Natural killer cell (primary cell): ENCODE data around the gene ANKRD52. TPM values are rescaled to one million over a fixed set of nuclear protein-coding genes. Genes with fewer than 3 reads are reported as not detected.
A peak's percentile ranks its signal among the peaks of the same experiment; 100 is the strongest.

Source experiments
- ATAC-seq, 3 donors: fragments of 150-1000 bp in 2 of 3; fragments of 200-7000 bp in 1 of 3; cut with Tn5 transposase; 1 replicate in 1 of 3; 2 replicates in 2 of 3; pipeline ENCODE4 v1.10.0; 2021; ENCODE audit warnings: mild to moderate bottlenecking in 2 of 3, moderate library complexity in 2 of 3
- DNase-seq, 2 donors: peaks; one replicate each; pipeline versions ENCODE4 v3.0.0 to v3.0.0-alpha.2; 2013 to 2021; ENCODE audit warnings: mixed read lengths in 1 of 2
- H3K27ac ChIP-seq: one replicate; pipeline ENCODE4 v1.5.1; 2013; ENCODE audit warnings: mild to moderate bottlenecking, low read length
- H3K27me3 ChIP-seq: one replicate; pipeline ENCODE4 v1.6.1; 2013; ENCODE audit warnings: low read length; ENCODE audit not compliant: control insufficient read depth, insufficient read depth
- H3K36me3 ChIP-seq: one replicate; pipeline ENCODE4 v1.6.1; 2013; ENCODE audit warnings: low read length; ENCODE audit not compliant: control insufficient read depth, insufficient read depth
- H3K4me1 ChIP-seq: one replicate; pipeline ENCODE4 v1.6.1; 2013; ENCODE audit warnings: low read length; ENCODE audit not compliant: control insufficient read depth, insufficient read depth
- H3K4me3 ChIP-seq: one replicate; pipeline ENCODE4 v1.5.1; 2013; ENCODE audit warnings: low read length
- H3K9me3 ChIP-seq: one replicate; pipeline ENCODE4 v1.6.1; 2013; ENCODE audit warnings: low read length; ENCODE audit not compliant: control insufficient read depth, insufficient read depth
- H3K27ac Mint-ChIP-seq, 2 donors: one replicate each; pipeline ENCODE4 v1.8.0; 2022; ENCODE audit warnings: mild to moderate bottlenecking in 2 of 2, mixed read lengths in 2 of 2, moderate library complexity in 1 of 2
- H3K27me3 Mint-ChIP-seq, 2 donors: one replicate each; pipeline ENCODE4 v1.8.0; 2022; ENCODE audit warnings: low read depth in 2 of 2, mixed read lengths in 2 of 2
- H3K36me3 Mint-ChIP-seq: one replicate; pipeline ENCODE4 v1.8.0; 2022; ENCODE audit warnings: mixed read lengths
- H3K4me1 Mint-ChIP-seq, 2 donors: one replicate each; pipeline ENCODE4 v1.8.0; 2022; ENCODE audit warnings: mixed read lengths in 2 of 2
- H3K4me3 Mint-ChIP-seq: one replicate; pipeline ENCODE4 v1.8.0; 2022; ENCODE audit warnings: mild to moderate bottlenecking, moderate library complexity, mixed read lengths
- H3K9me3 Mint-ChIP-seq, 2 donors: one replicate each; pipeline ENCODE4 v1.8.0; 2022; ENCODE audit warnings: mixed read lengths in 2 of 2
- CTCF ChIP-seq: fragments of 200-600 bp; IDR thresholded peaks from one replicate; pipeline ENCODE4 v1.8.0; 2022; ENCODE audit warnings: antibody characterized with exemption
- WGBS: methylation state at CpG from one replicate; pipeline ENCODE4 v1.1.7; 2013; ENCODE audit warnings: missing lambda C conversion rate; ENCODE audit not compliant: insufficient coverage; 5-methylcytosine and 5-hydroxymethylcytosine counted together
- intact Hi-C: fragments of 100-400 bp; cut with micrococcal nuclease; formaldehyde crosslinking; loops from one replicate; pipeline ENCODE4 v1.14.2; 2022
- total RNA-seq, 4 donors: library from RNA; stranded (reverse); fragments of 120-200 nt in 1 of 4; gene quantifications; one replicate each; pipeline versions ENCODE4 v1.2.3 to v1.2.4, GENCODE V29; 2013 to 2022

ANKRD52 gene
- 10 to 100 TPM; 34.1 to 52.2 (median 51.4) TPM for total RNA-seq
- total RNA-seq (2013), result 13.2 TPM

GRCh38 chr12:56258068-56258819 lies at the start of gene ANKRD52:
TSS of gene ANKRD52 (minus strand) at chr12:56258384. CDS start at chr12:56258269, 115 bp downstream.
- peaks cover 8 to 26% of the 10 kb centered on the region in 2 donors for H3K4me1 Mint-ChIP-seq
- peak within 1 kb of the TSS; percentile 80 to 88 for H3K27ac Mint-ChIP-seq
- H3K27me3 Mint-ChIP-seq, result no peaks in the 10 kb centered on the region
- peaks cover 10% of the 10 kb centered on the region for H3K36me3 Mint-ChIP-seq
- ATAC-seq, result peak; percentile 97 to 98 (median 97)
- Histone ChIP-seq H3K9me3 (no peaks in the 10 kb centered on the region), H3K4me1 (peaks cover 24% of the 10 kb centered on the region), H3K27me3 (no peaks in the 10 kb centered on the region), H3K4me3 (peak within 1 kb of the TSS; percentile 75), H3K27ac (peak within 1 kb of the TSS; percentile 63), H3K36me3 (peaks cover 32% of the 10 kb centered on the region)
- DNase-seq, result peak; percentile 84 to 93
- intact Hi-C loops, result loop anchor here (2.0 to 10.0 kb wide), 4 partner anchors 36 to 207 kb away; partner anchors contain the start of genes NABP2, RNF41, SPRYD4 and ZC3H10
- peak; percentile 82 for TF ChIP-seq CTCF
- WGBS, result under 1% methylated on average over 73 of the region's 78 CpGs
- H3K4me3 Mint-ChIP-seq, result peak within 1 kb of the TSS; percentile 94
- no peaks in the 10 kb centered on the region for H3K9me3 Mint-ChIP-seq

- ATAC-seq (no peak), DNase-seq (no peak)
- Mint-ChIP-seq H3K9me3 (no peaks in the 10 kb centered on the region), H3K27me3 (no peaks in the 10 kb centered on the region), H3K27ac (no peak overlapping the region), H3K36me3 (no peaks in the 10 kb centered on the region), H3K4me3 (no peak overlapping the region), H3K4me1 (peaks cover under 1% of the 10 kb centered on the region in 2 donors)
- Histone ChIP-seq H3K27ac (no peak overlapping the region), H3K36me3 (peaks cover 38% of the 10 kb centered on the region), H3K27me3 (no peaks in the 10 kb centered on the region), H3K4me3 (no peak overlapping the region), H3K4me1 (no peaks in the 10 kb centered on the region), H3K9me3 (no peaks in the 10 kb centered on the region)
- intact Hi-C loops, result no loop called here
- 99% methylated on average over 6 of the region's 7 CpGs for WGBS
- TF ChIP-seq CTCF, result no peak
These were observed 49.2 kb upstream of the ANKRD52 start for GRCh38 chr12:56307221-56307965.

- TF ChIP-seq CTCF, result no peak
- 92% methylated on average over 3 of the region's 8 CpGs for WGBS
- H3K27me3 Mint-ChIP-seq, result no peaks in the 10 kb centered on the region
- H3K9me3 ChIP-seq, result no peaks in the 10 kb centered on the region
- H3K4me1 Mint-ChIP-seq, result peaks cover 19 to 20% of the 10 kb centered on the region in 2 donors
- H3K9me3 Mint-ChIP-seq, result no peaks in the 10 kb centered on the region
- H3K4me1 ChIP-seq, result peaks cover 16% of the 10 kb centered on the region
- H3K27ac Mint-ChIP-seq, result peak overlapping the region in 1 of 2 donors; percentile 27
- no peak for ATAC-seq
- H3K27me3 ChIP-seq, result no peaks in the 10 kb centered on the region
- intact Hi-C loops, result no loop called here
- H3K36me3 ChIP-seq, result peaks cover 24% of the 10 kb centered on the region
- no peak overlapping the region for H3K4me3 ChIP-seq
- H3K4me3 Mint-ChIP-seq, result no peak overlapping the region
- no peak overlapping the region for H3K27ac ChIP-seq
- no peak for DNase-seq
- no peaks in the 10 kb centered on the region for H3K36me3 Mint-ChIP-seq
These were observed 46.8 kb upstream of the ANKRD52 start for GRCh38 chr12:56304872-56305590.
